Left ventricle myocardium inferior (tissue), 1 donor: ENCODE results near the gene MYCBPAP. TPM values are rescaled to one million over a fixed set of nuclear protein-coding genes. Genes with fewer than 3 reads are reported as not detected.

ENCODE experiments used
- DNase-seq: peaks from one replicate; pipeline ENCODE4 v3.0.0-alpha.2; 2020
- H3K27ac ChIP-seq: fragments of 200-600 bp; replicated peaks from 2 replicates; pipeline ENCODE4 v1.8.0; 2021
- H3K27me3 ChIP-seq: fragments of 200-600 bp; 2 replicates; pipeline ENCODE4 v1.8.0; 2021; ENCODE audit warnings: low read depth
- H3K36me3 ChIP-seq: fragments of 200-600 bp; 2 replicates; pipeline ENCODE4 v1.8.0; 2021
- H3K4me1 ChIP-seq: fragments of 200-600 bp; 2 replicates; pipeline ENCODE4 v1.8.0; 2021
- H3K4me3 ChIP-seq: fragments of 200-600 bp; 2 replicates; pipeline ENCODE4 v1.8.0; 2021; ENCODE audit warnings: mild to moderate bottlenecking, moderate library complexity
- H3K9me3 ChIP-seq: fragments of 200-600 bp; replicated peaks from 2 replicates; pipeline ENCODE4 v1.8.0; 2021
- intact Hi-C: fragments of 100-400 bp; cut with micrococcal nuclease; formaldehyde crosslinking; loops from one replicate; pipeline ENCODE4 v1.11.0; 2022
- total RNA-seq: library from RNA; stranded (reverse); fragmentation: NEBNext Ultra II Directional; extraction: Animal tissue kit (Norgen Biotek cat#: 25700); gene quantifications from one replicate; pipeline ENCODE4 v1.2.1, GENCODE V29; 2021
- TF ChIP-seq, protein P1 (sequence below): fragments of 200-600 bp; IDR thresholded peaks from 2 replicates; pipeline ENCODE4 v1.8.0; 2021; ENCODE audit warnings: antibody characterized with exemption, mild to moderate bottlenecking, borderline replicate concordance
- donor health status: DM: no; HTN: yes; CAD: no; lungs with severe emphysema.

MYCBPAP gene
- total RNA-seq, 1 donor from 2014 or later: 0.82 TPM

- H3K9me3 ChIP-seq: no peaks in the 10 kb centered on the region
- peak; percentile 92 for DNase-seq
- peaks cover 4% of the 10 kb centered on the region for H3K36me3 ChIP-seq
- no peaks in the 10 kb centered on the region for H3K27me3 ChIP-seq
- H3K4me1 ChIP-seq: peaks cover 39% of the 10 kb centered on the region
- H3K27ac ChIP-seq: peak within 1 kb of the TSS; percentile 88
- peak within 1 kb of the TSS; percentile 74 for H3K4me3 ChIP-seq
- intact Hi-C loops: loop anchor here (10.0 kb wide), 2 partner anchors 62 to 298 kb away; no protein-coding TSS in a partner anchor
- TF ChIP-seq, protein P1, sequence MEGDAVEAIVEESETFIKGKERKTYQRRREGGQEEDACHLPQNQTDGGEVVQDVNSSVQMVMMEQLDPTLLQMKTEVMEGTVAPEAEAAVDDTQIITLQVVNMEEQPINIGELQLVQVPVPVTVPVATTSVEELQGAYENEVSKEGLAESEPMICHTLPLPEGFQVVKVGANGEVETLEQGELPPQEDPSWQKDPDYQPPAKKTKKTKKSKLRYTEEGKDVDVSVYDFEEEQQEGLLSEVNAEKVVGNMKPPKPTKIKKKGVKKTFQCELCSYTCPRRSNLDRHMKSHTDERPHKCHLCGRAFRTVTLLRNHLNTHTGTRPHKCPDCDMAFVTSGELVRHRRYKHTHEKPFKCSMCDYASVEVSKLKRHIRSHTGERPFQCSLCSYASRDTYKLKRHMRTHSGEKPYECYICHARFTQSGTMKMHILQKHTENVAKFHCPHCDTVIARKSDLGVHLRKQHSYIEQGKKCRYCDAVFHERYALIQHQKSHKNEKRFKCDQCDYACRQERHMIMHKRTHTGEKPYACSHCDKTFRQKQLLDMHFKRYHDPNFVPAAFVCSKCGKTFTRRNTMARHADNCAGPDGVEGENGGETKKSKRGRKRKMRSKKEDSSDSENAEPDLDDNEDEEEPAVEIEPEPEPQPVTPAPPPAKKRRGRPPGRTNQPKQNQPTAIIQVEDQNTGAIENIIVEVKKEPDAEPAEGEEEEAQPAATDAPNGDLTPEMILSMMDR: peak; percentile 99
Measured at GRCh38 chr17:50547035-50547735, 38.9 kb downstream of the MYCBPAP start, which contains the start of gene SPATA20. Gene SPATA20, plus strand, starts transcription at chr17:50547174. Its CDS starts 35 bp downstream, at chr17:50547209.

GRCh38 chr17:50547736-50548083 lies 39.5 kb downstream of the MYCBPAP start:
- intact Hi-C loops: loop anchor here (10.0 kb wide), 2 partner anchors 63 to 297 kb away; no protein-coding TSS in a partner anchor
- no peak for DNase-seq
- H3K27ac ChIP-seq: peak overlapping the region; percentile 88

DNA sequence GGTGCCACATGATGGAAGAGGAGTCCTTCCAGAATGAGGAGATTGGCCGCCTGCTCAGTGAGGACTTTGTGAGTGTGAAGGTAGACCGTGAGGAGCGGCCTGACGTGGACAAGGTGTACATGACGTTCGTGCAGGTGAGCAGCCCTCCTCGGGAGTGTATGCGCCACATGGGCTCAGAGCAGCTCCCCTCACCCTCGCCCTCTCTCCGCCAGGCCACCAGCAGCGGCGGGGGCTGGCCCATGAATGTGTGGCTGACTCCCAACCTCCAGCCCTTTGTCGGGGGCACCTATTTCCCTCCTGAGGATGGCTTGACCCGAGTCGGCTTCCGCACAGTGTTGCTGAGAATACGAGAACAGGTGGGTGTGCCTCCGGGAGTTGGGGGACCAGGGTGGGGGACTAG lies 40.6 kb downstream of the MYCBPAP start:
- Histone ChIP-seq H3K27me3 (no peaks in the 10 kb centered on the region), H3K27ac (no peak overlapping the region), H3K4me3 (no peak overlapping the region), H3K9me3 (no peaks in the 10 kb centered on the region), H3K4me1 (peaks cover 26% of the 10 kb centered on the region), H3K36me3 (peaks cover 4% of the 10 kb centered on the region)
- DNase-seq: no peak
- intact Hi-C loops: loop anchor here (10.0 kb wide), 2 partner anchors 64 to 296 kb away; no protein-coding TSS in a partner anchor
- TF ChIP-seq, protein P1: no peak

More at GRCh38 chr17:50547736-50548083, 39.5 kb downstream of the MYCBPAP start:
- H3K4me1 ChIP-seq: peaks cover 34% of the 10 kb centered on the region
- H3K27me3 ChIP-seq: no peaks in the 10 kb centered on the region
- no peaks in the 10 kb centered on the region for H3K9me3 ChIP-seq
- H3K36me3 ChIP-seq: peaks cover 4% of the 10 kb centered on the region
- peak overlapping the region; percentile 74 for H3K4me3 ChIP-seq
- TF ChIP-seq, protein P1: no peak

- TF ChIP-seq, protein P1: no peak
- Histone ChIP-seq H3K36me3 (peaks cover 4% of the 10 kb centered on the region), H3K9me3 (no peaks in the 10 kb centered on the region), H3K4me3 (no peak overlapping the region), H3K27me3 (no peaks in the 10 kb centered on the region), H3K4me1 (peaks cover 26% of the 10 kb centered on the region), H3K27ac (no peak overlapping the region)
- intact Hi-C loops: loop anchor here (10.0 kb wide), 2 partner anchors 65 to 295 kb away; no protein-coding TSS in a partner anchor
- no peak for DNase-seq
Measured at GRCh38 chr17:50549256-50549941, 41.2 kb downstream of the MYCBPAP start.

DNA sequence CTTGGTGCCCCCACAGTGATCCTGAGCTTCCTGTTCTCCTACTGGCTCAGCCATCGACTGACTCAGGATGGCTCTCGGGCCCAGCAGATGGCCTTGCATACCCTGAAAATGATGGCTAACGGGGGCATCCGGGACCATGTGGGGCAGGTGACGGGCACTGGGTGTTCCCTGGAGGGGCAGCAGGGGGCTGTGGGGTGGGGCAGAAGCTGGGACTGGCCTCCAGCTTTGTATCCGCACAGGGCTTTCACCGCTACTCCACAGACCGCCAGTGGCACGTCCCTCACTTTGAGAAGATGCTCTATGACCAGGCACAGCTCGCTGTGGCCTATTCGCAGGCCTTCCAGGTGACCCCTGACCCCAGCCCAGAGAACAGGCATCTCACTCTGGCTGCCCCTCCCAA lies 41.7 kb downstream of the MYCBPAP start:
- no peak for DNase-seq
- H3K36me3 ChIP-seq: peaks cover 5% of the 10 kb centered on the region
- H3K4me1 ChIP-seq: peaks cover 26% of the 10 kb centered on the region
- TF ChIP-seq, protein P1: no peak
- no peak overlapping the region for H3K4me3 ChIP-seq
- no peaks in the 10 kb centered on the region for H3K9me3 ChIP-seq
- no peaks in the 10 kb centered on the region for H3K27me3 ChIP-seq
- intact Hi-C loops: loop anchor here (5.0 to 10.0 kb wide), 4 partner anchors 65 to 295 kb away; no protein-coding TSS in a partner anchor
- H3K27ac ChIP-seq: no peak overlapping the region
